Fibroblast of lung (primary cell): Measurements from ENCODE around the gene CHTOP. TPM values are rescaled to one million over a fixed set of nuclear protein-coding genes. Genes with fewer than 3 reads are reported as not detected.

Experiments
- DNase-seq, 2 donors: peaks; one replicate each; pipeline versions ENCODE4 v3.0.0 to v3.0.0-alpha.2; 2010; ENCODE audit warnings: low read depth in 2 of 2
- H2AFZ ChIP-seq: 2 replicates; pipeline ENCODE4 v1.5.1; 2012; ENCODE audit warnings: low read length, control low read depth, inconsistent platforms
- H3K27ac ChIP-seq: 2 replicates; pipeline ENCODE4 v1.5.1; 2011; ENCODE audit warnings: low read length, control low read depth; ENCODE audit not compliant: insufficient read depth
- H3K27me3 ChIP-seq: 2 replicates; pipeline ENCODE4 v1.5.1; 2011; ENCODE audit warnings: mild to moderate bottlenecking, low read length; ENCODE audit not compliant: control insufficient read depth, insufficient read depth
- H3K36me3 ChIP-seq: 2 replicates; pipeline ENCODE4 v1.5.1; 2011; ENCODE audit warnings: low read length; ENCODE audit not compliant: control insufficient read depth, insufficient read depth
- H3K4me1 ChIP-seq: 2 replicates; pipeline ENCODE4 v1.5.1; 2011; ENCODE audit warnings: low read length; ENCODE audit not compliant: control insufficient read depth, insufficient read depth; ENCODE audit errors: extremely low read depth
- H3K4me2 ChIP-seq: 2 replicates; pipeline ENCODE4 v1.5.1; 2011; ENCODE audit warnings: low read length, control low read depth; ENCODE audit not compliant: insufficient read depth; ENCODE audit errors: extremely low read depth
- H3K4me3 ChIP-seq, 4 experiments: fragments of 200-600 bp in 1 of 4; sonication (generic) in 1 of 4; replicated peaks in 1 of 4; 2 replicates each; pipeline ENCODE4 v1.5.1; 2011 to 2016; ENCODE audit warnings: low read length in 4 of 4, low read depth in 3 of 4, mild to moderate bottlenecking in 3 of 4, control low read depth in 2 of 4, inconsistent platforms in 1 of 4, mixed read lengths in 1 of 4; ENCODE audit not compliant: insufficient read depth in 1 of 4; ENCODE audit errors: control extremely low read depth in 1 of 4
- H3K79me2 ChIP-seq: 2 replicates; pipeline ENCODE4 v1.5.1; 2012; ENCODE audit warnings: mild to moderate bottlenecking, low read length, inconsistent platforms; ENCODE audit not compliant: control insufficient read depth, insufficient read depth
- H3K9ac ChIP-seq: 2 replicates; pipeline ENCODE4 v1.5.1; 2011; ENCODE audit warnings: mild to moderate bottlenecking, low read length, control low read depth; ENCODE audit not compliant: insufficient read depth
- H3K9me3 ChIP-seq: 2 replicates; pipeline ENCODE4 v1.5.1; 2012; ENCODE audit warnings: low read depth, low read length; ENCODE audit not compliant: control insufficient read depth, insufficient read depth
- H4K20me1 ChIP-seq: 2 replicates; pipeline ENCODE4 v1.5.1; 2011; ENCODE audit warnings: low read length; ENCODE audit not compliant: control insufficient read depth, insufficient read depth; ENCODE audit errors: extremely low read depth
- CTCF ChIP-seq, 2 donors: IDR thresholded peaks in 1 of 2; conservative IDR thresholded peaks in 1 of 2; 1 replicate in 1 of 2; 2 replicates in 1 of 2; pipeline ENCODE4 v1.5.1; 2011 to 2012; ENCODE audit warnings: low read length in 2 of 2, control low read depth in 1 of 2, inconsistent platforms in 1 of 2, low read depth in 1 of 2, mild to moderate bottlenecking in 1 of 2
- EZH2 ChIP-seq: IDR thresholded peaks from 2 replicates; pipeline ENCODE4 v1.5.1; 2012; ENCODE audit warnings: low read length, control low read depth, mild to moderate bottlenecking; ENCODE audit errors: missing control alignments
- polyA plus RNA-seq, 2 donors: library from polyadenylated mRNA; depleted of rRNA in 1 of 2; stranded (reverse) in 1 of 2; unstranded in 1 of 2; fragments of >200 nt; gene quantifications; 2 replicates each; pipeline ENCODE4 v1.2.1, GENCODE V29; 2011 to 2012; ENCODE audit warnings: missing spikeins in 1 of 2
- total RNA-seq: library from RNA; depleted of rRNA; stranded (reverse); fragments of >200 nt; gene quantifications from 2 replicates; pipeline ENCODE4 v1.2.1, GENCODE V29; 2014

Gene CHTOP
- total and polyA plus RNA-seq, 2 donors (not counting 1 experiment from before 2014, with no cell fraction given), result 34.0 to 47.6 TPM

- peaks cover 3% of the 10 kb centered on the region for H3K4me1 ChIP-seq
- no peak overlapping the region for H2AFZ ChIP-seq
- no peaks in the 10 kb centered on the region for H3K9me3 ChIP-seq
- no peaks in the 10 kb centered on the region for H3K79me2 ChIP-seq
- TF ChIP-seq CTCF (conservative IDR thresholded peaks at IDR 0.05 in 1 of 2, IDR thresholded peaks at IDR 0.05 in 1 of 2; ENCODE audit: low read depth in 1 of 2, low read length in 2 of 2) (no peak), EZH2 (no peak)
- H3K4me2 ChIP-seq, result no peak overlapping the region
- no peaks in the 10 kb centered on the region for H3K27me3 ChIP-seq
- no peaks in the 10 kb centered on the region for H4K20me1 ChIP-seq
- no peak for DNase-seq
- no peak overlapping the region for H3K4me3 ChIP-seq
- H3K36me3 ChIP-seq, result no peaks in the 10 kb centered on the region
- no peak overlapping the region for H3K27ac ChIP-seq
- H3K9ac ChIP-seq, result no peak overlapping the region
Measured at GRCh38 chr1:153651771-153652170, 17.9 kb downstream of the CHTOP start.

GRCh38 chr1:153652805-153653500, 19.1 kb downstream of the CHTOP start:
- Histone ChIP-seq H3K9me3 (no peaks in the 10 kb centered on the region), H4K20me1 (no peaks in the 10 kb centered on the region), H3K27ac (no peak overlapping the region), H3K27me3 (no peaks in the 10 kb centered on the region), H3K4me3 (no peak overlapping the region), H2AFZ (peak overlapping the region; percentile 47), H3K4me2 (peak overlapping the region; percentile 25), H3K9ac (no peak overlapping the region), H3K36me3 (no peaks in the 10 kb centered on the region), H3K79me2 (no peaks in the 10 kb centered on the region), H3K4me1 (peaks cover 3% of the 10 kb centered on the region)
- no peak for TF ChIP-seq EZH2
- TF ChIP-seq CTCF (conservative IDR thresholded peaks at IDR 0.05 in 1 of 2, IDR thresholded peaks at IDR 0.05 in 1 of 2; ENCODE audit: low read depth in 1 of 2, low read length in 2 of 2), result no peak
- peak; percentile 21 to 68 for DNase-seq

GRCh38 chr1:153655333-153655732, 21.5 kb downstream of the CHTOP start:
- no peak for TF ChIP-seq EZH2
- TF ChIP-seq CTCF (conservative IDR thresholded peaks at IDR 0.05 in 1 of 2, IDR thresholded peaks at IDR 0.05 in 1 of 2; ENCODE audit: low read depth in 1 of 2, low read length in 2 of 2), result no peak

More at GRCh38 chr1:153655333-153655732, 21.5 kb downstream of the CHTOP start:
- no peak overlapping the region for H3K9ac ChIP-seq
- H3K27ac ChIP-seq, result no peak overlapping the region
- H3K36me3 ChIP-seq, result no peaks in the 10 kb centered on the region
- peaks cover 3% of the 10 kb centered on the region for H3K4me1 ChIP-seq
- no peak overlapping the region for H2AFZ ChIP-seq
- DNase-seq, result no peak
- H3K79me2 ChIP-seq, result peaks cover 12% of the 10 kb centered on the region
- H3K9me3 ChIP-seq, result no peaks in the 10 kb centered on the region
- H3K4me2 ChIP-seq, result no peak overlapping the region
- H4K20me1 ChIP-seq, result no peaks in the 10 kb centered on the region
- no peak overlapping the region for H3K4me3 ChIP-seq
- H3K27me3 ChIP-seq, result no peaks in the 10 kb centered on the region
